Cardiac atrium fibroblast (primary cell): Measurements from ENCODE around the gene ALDH18A1. TPM values are rescaled to one million over a fixed set of nuclear protein-coding genes. Genes with fewer than 3 reads are reported as not detected.

ENCODE experiments used
- total RNA-seq: library from RNA; depleted of rRNA; stranded (reverse); fragments of >200 nt; gene quantifications from 2 replicates; pipeline ENCODE4 v1.2.3, GENCODE V29; 2015

The ALDH18A1 gene
- total RNA-seq = 99.8 and 121 TPM in 2 replicates

DNA sequence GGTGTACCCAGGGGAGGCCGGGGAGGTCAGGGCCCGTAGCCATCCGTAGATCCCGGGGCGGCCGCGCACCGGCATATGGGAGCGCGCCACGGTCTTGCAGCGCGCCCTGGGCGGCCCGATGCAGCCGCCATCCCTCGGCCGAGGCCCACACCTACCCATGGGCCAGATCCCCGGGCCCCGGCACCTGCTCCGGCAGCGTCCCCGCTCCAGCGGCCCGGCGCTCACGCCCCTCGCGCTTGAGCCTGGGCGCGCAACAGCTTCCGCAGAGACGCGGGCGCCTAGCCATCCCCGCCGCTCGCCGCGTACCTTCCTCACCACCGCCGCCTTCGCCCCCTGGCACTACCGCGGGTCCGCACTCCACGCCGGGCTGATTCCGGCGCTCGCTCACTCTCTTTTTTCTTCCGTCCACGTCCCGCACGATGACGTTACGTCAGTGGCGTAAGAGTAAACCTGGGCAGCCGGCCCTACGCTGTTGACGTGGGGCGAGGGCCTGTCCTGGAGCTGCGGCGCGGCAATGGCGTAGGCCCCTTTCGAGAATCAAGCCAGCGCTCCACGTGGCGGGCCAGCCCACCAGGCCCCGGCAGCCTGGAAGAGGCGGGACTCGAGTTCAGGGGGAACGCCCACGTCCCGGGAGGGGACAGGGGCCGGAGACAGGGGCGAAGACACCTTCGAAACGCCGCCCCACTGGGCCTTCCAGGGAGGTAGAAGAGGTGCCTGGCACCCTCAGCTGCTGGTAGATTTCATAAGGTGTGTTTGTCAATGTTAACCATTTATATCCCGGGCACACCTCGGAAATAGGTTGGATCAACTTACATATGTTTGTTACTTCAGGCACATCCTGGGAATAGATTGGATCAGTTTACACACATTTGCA, at the start of gene ALDH18A1:
Gene ALDH18A1, minus strand, starts transcription at position 421 of the 874 bp plus-strand sequence. CDS start 3,334 bp downstream, outside the sequence.

DNA sequence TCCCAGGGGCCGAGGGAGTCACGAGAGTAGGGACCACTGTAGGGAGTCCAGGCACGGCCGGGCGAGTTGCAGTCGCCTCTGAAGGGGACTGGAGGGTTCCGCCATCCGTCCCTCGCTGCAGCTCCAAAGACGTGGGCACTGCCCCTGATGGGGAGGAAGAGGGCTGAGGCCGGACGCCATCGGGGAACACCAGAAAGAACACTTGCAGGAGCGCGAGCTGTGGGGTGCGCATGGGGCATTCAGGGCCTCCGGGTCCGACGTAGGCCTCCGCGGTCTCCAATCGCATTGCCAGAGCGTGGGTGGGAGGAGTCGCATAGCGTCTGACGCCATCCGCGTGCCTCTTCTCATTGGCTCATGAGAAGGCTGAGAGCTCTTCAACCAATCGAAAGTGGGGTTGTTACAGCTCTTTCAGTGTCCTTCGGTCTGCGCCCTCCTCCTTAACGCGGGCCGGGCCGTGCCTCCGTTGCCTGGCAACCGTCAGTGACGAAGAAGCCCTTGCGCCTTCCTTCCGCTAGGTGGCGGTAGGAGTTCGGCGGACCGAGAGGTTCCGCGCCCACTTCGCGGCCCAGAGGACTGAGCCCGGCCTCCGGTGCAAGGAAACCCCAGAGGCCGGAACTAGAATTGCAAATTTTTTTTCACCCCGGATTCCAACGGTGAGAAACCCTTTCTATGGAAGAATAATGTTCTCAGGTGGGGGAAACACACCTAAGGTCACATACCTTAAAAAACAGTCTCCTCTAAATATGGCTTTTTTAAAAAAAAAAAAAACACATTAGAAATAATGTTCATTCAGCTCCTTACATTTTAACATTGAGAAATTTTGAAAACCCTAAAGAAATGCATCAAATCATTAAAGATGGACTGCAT, 37.4 kb upstream of the ALDH18A1 start, which contains the start of gene TCTN3:
Gene TCTN3, minus strand, starts transcription at position 260 of the 867 bp plus-strand sequence. Its CDS starts 28 bp downstream, at position 232.

GRCh38 chr10:95561177-95561863, 95.2 kb downstream of the ALDH18A1 start, which contains the start of gene SORBS1:
Gene SORBS1 (minus strand): TSS chr10:95561371. CDS start chr10:95441135, 120,236 bp downstream.

Other genes with a start within 250 kb of the ALDH18A1 start
- 4.9 and 5.8 TPM in 2 replicates for gene SORBS1, start 95.3 kb downstream of the ALDH18A1 start, total RNA-seq
- gene TCTN3, start 37.2 kb upstream of the ALDH18A1 start, total RNA-seq = 38.5 and 46.3 TPM in 2 replicates
- 5.8 and 6.5 TPM in 2 replicates for gene ENTPD1, start 99.5 kb upstream of the ALDH18A1 start, total RNA-seq